HG03139 (cell line): ENCODE results near the gene SLC25A26.

Experiments
- ATAC-seq: cut with Tn5 transposase; IDR thresholded peaks from one replicate; pipeline ENCODE4 v1.9.1; 2021; ENCODE audit not compliant: unreplicated experiment

Gene SLC25A26

DNA sequence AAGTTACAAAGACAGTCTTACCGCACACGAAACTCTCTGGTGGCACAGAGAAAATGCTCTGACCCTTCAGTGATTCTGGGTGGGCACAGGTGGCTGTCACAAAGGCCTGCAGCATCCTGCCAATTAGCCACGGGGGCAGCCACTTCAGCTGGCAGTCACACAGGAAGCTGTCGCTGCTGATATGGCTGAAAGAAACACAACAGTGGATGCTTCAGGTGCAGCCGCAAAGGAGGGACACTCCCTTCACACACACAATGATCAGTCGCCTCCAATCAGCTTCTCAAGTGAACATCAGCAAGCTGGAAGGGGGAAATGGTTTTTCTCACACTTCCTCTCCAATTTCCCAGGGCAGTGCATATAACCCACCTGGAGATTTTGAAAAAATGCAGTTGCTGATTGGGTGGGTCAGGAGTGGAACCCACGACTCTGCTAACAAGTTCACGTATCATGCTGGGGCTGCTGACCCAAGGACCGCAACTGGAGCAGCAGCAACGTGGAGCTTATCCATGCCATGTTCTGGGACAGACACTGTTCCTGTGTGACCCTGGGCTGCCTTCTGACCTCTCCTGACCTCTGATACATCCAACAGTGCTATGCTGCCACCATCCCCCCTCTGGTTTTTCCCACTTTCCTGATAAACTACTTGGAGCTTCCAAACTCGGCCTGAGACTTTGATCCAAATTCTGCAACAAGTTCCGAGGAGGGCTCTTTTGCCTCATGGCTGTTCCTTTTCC is 173.4 kb downstream of the SLC25A26 start:
- ATAC-seq: peak; percentile 82

DNA sequence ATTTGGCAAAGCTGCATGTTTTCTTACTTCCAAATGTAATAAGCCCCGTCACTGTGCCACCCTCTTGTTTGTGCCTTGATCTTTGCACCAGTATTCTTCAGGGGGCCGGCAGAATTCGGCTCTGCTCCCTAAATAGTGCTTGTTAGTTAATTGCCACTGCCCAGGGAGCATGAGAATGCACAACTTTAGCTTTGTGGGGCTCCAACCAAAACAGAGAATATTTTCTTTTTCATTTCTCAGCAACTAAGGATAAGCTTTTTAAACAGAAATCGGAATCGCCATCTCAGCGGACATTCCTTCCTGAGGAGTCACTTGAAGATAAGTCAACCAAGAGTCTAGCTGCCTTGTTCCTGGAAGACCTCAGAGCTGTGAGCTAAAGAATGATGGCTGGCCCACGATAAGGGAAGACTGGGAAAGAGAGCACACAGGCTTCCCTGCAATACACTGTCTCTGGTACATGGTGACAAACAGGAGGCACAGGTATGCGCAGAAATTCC is 174.0 kb downstream of the SLC25A26 start:
- ATAC-seq: no peak

DNA sequence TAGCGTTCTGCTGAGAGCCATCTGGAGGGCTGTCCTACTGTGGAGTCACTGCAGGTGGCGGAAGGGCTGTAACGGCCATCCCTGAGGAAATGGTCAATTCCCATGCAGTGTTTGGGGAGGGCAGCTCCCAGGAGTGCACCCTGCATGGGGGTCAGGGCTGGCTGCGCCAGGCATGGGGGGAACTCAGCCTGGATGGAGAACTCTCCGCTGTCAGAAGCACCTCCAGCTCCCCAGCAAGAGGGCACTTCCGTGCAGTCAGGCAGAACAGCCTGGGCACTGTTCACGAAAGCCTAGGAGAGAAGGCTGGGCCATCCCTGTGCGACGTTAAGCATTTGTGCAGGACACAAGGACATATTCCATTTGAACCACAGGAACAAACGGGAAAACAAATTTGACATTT is 174.8 kb downstream of the SLC25A26 start:
- no peak for ATAC-seq

DNA sequence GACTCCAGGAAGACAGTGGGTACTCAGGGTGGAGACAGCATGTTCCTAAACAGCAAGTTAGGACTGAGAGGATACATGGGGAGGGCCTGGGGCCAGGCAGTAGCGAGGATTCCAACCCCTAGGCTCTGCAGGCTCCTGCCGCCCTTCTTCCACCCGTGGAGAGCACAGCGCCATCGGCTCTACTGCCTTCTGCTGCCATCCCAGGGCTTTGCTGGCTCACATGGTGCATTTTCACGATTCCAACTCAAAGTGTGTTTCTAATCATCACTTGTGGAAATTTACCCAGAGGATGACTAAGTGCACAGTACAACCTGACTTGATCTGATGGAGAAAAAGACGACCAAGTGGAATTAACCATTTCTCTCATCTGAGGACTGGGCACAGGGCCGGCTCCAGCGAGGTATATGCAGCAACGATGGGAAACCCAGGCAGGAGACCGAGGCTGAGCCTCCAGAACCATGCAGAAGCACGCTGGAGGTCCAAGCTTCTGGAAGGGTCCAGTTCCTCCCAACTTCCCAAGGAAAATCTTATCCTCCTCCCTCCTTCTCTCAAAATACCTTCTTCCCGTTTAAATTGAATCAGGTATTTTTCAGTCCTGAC is 175.5 kb downstream of the SLC25A26 start:
- no peak for ATAC-seq

DNA sequence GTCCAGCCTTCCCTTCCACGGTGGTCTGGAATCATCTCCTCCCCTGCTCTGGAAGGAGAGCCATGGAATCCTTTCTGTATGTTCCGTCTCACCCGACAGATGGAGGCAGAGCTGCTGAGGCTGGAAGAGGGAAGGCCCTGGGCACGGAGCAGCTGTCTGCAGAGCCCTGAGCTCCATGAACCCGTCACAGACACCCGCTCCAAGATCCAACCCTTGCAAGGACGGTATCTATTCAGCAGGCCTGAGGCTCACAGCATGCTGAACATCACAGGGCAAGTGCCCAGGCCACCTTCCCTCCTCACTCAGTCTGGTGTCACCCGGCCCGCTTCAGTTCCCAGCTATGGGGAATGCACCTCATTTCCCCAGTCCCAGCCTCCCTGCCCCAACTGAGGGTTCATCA is 176.1 kb downstream of the SLC25A26 start:
- no peak for ATAC-seq

DNA sequence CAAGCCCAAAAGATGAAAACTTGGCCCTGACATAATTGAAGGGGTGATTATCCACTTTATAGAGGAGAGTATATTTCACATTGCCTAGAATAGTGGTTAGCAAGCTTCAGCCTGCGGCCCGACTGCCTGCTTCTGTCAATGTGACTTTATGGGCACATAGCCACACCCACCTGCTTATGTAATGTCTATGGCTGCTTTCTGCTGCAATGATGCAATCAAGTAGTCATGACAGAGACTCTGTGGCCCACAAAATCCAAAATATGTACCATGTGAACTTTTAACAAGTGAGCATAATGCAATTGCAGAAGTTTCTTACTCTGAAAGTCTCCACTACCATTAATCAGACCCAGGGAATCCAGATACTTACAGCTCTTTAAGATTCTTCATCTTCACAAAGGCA is 176.9 kb downstream of the SLC25A26 start:
- no peak for ATAC-seq

DNA sequence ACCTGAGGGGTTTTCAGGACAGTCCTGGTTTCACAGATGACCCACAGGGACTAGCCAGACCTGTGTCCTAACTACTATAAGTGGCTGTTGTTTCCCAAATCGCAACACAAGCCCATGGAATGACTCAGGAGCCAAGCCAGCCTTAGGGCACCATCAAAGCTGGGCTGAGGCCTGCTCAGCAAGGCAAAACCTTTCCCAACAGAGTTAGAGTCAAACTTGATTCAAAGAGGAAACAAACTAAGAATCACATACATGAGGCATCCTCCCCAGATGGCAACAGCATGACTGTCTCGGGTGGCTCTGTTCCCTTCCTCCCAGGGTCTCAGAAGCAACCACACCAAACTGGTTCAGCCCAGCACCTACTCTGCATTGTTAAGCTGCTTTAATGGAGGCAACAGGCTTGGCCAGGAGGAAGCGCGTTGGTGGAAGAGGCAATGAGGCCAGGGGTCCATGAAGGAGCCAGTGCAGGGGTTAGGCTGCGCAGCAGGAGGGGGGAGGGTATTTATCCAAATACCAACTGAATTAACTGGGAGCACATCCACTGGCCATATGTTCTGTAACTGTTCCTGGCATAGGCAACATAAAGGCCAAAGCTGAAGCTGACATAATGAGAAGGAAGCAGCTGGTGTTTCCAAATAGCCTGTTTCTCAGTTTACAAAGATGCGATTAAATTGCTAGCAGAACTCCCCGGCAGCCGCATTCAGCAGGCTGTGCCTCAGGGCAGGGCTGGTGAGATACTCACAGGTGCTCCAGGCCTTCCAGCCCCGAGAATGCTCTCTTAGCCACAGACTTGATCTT is 177.6 kb downstream of the SLC25A26 start:
- no peak for ATAC-seq

DNA sequence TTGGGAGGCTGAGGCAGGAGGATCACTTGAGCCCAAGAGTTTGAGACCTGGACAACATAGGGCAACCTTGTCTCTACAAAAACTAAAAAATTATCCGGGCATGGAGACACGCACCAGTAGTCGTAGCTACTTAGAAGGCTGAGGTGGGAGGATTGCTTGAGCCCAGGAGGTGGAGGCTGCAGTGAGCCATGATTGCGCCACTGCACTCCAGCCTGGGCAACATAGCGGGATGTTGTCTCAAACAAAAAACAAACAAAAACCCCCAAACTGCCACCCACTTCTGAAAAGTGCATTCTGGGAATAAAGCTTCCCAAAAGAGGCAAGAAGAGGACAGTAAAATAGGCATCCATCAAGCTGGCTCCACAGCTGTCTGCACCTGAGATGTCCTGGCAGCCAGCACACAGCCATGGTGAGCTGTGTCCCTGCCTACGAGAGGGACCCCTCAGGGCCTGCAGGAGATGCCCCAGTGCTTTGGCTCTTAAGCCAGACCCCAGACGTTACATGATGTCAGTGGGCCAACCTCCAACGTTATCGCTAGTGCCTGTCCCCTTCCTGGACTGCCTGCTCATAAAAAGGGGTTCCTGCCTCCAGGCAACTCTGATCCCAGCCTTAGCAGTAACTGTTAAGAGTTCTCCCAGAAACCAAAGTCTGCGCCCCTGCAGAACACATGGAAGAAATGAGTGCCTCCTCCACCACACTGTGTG is 178.9 kb downstream of the SLC25A26 start:
- no peak for ATAC-seq

DNA sequence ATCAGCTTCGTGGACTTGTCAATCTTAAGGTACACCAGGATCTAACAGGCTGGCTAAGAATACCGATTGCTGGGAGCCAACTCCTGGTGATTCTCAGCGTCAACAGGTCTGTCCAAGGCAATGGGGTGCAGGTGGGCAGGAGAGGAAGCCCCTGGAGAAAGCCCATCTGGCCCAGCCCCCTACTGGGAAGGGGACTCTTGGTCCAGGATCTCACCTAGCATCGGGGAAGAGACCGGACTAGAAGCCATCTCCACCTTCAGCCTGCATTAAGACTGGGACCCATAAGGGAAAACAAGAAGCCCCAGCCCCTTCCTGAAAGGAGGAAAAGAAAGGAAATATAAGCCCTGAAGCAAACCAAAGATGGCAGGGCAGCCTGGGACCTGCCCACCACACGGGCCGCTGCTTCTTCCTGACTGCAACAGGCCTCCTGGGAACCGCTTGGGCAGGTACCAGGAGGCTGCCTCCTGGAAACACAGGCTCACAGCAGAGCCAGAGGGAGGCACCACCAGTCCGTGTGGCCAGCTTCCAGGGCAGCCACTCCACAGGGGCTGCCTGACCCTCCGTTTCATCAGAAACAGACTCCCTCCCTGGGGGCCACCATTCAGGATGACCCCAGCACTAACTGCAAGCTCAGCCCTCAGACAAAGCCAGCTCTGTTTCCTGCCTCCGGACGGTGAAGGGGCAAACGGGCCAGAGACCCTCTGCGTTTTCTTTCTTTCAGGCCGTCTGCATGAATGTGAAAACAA is 179.8 kb downstream of the SLC25A26 start:
- no peak for ATAC-seq

DNA sequence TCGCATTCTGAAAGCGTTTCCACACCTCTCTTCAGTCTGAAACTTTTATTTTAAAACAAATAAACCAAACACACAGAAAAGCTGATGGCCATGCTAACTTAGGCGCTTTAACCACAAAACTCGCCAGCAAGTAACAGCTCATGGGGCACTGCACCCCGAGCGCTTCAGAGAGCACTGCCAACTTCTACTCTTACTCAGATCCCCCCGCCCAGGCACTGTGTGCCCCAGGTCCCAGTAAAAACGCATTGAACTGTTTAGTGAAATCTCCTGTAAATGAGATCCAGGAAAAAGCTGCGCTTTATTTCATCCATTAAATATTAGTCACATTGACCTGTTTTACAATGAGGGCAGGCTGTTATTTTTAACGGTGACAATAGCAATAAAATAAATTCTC is 180.4 kb downstream of the SLC25A26 start:
- ATAC-seq: no peak

DNA sequence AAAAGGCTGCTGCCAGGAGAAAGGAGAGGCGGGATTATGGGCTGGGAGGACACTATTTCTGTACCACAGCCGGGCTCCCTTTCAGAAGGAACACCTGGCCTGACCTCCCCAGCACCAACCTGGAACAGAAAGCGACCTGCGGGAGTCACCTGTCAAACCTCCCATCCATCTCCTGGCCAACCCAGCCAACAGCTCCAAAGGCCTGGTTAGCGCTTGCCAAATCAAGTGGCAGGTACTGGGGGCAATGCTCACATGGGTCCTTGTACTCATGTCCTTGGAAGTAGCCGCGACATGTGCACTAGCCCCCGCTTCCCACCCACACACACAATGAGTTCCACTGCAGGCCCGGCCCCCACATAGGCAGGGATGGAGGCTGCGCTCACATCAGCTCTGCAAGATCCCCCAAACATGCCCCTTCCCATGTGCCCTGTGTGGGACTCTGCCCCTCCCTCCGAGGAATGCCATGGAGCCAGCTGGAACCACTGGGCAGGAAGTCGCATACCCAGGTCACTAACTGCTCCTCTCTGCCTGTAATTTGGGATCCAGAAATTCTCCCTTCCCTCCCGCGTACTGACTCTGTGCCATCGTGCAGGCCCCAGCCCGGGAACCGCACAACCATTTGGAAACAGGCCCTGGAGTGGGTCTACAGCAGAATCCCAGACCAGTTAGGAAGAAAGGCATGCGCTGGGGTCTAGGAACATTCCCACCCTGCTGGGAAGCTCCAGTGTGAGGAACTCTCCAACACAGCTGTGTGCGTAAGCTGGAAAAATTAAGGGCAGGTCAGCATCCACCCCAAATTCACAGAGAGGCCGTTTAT is 181.1 kb downstream of the SLC25A26 start:
- no peak for ATAC-seq

DNA sequence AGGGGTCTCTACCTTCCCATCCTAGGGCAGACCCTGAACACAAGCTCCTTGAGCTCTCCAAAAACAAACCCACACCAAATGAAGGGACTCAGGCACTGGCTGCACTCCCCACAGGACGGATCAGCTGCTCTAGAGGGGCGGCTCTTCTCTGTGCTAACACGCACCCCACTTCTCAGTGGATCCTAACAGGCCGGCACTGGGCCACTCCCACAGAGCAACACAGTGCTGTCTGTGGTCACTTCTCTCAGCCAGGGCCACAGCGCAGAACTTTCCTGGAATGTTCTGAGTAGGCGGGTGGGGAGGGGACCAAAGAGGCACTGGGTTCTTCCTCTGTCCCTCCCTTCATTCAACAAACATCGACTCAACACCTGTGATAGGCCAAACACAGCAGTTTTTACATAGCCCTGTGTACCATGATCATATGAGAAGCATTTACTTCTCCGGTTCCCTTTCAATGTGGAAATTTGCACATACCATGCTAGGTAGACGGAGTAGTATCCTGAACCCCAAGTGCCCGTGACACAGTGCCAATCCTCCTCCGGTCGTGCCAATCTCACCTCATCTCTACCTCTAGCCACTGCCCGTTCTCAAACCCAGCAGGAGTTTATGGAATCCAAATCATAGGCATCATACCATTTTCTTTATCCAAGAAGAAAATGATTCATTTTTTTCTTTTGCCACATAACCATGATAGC is 181.9 kb downstream of the SLC25A26 start:
- no peak for ATAC-seq

DNA sequence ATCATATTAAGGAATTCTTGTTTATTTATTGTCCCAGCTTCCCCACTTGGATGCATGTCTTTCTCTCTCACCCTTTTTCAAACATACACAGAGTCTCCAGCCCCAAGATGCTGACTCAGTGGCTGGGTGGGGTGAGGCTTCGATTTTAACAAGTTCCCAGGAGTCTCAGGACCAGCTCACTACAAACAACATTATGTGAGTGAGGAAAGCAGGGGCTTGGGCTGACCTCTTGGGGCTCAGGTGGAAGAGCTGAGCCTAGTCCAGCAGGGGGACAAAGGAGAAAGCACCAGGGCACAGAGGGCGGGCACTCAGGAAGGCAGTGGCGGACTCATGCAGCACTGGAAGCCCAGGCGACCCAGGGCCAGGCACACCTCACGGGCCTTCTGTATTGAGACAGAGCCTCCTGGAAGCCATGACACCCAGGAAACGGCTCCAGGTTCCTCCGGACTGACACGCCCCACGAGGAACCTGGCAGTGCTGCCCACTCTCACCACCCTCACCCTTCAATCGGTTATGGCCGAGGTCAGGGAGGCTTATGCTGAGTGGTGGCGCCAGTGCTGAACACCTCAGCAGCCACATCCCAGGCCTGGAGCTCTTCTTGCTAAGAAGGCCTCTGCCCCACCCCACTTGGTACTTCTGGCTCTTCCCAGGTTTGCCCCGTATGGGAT is 182.7 kb downstream of the SLC25A26 start:
- ATAC-seq: no peak

DNA sequence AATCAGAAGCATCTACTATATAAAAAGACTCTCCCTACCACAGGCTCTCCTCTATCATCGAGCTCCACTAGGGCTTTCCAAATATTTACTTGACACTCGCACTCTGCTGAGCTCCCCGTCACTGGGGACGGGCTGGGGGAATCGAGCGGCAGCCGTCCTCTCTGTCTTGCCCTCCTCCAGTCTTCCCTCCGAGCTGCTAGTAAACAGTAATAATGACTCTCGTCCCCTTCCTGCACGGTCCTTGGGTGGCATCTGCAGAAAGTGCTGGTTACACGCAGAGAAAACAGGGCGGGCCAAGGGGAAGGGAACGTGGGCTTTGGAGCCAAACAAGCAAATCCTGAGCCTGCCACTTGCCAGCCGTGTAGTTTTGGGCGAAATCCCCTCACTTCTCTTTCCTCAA is 183.4 kb downstream of the SLC25A26 start:
- no peak for ATAC-seq

DNA sequence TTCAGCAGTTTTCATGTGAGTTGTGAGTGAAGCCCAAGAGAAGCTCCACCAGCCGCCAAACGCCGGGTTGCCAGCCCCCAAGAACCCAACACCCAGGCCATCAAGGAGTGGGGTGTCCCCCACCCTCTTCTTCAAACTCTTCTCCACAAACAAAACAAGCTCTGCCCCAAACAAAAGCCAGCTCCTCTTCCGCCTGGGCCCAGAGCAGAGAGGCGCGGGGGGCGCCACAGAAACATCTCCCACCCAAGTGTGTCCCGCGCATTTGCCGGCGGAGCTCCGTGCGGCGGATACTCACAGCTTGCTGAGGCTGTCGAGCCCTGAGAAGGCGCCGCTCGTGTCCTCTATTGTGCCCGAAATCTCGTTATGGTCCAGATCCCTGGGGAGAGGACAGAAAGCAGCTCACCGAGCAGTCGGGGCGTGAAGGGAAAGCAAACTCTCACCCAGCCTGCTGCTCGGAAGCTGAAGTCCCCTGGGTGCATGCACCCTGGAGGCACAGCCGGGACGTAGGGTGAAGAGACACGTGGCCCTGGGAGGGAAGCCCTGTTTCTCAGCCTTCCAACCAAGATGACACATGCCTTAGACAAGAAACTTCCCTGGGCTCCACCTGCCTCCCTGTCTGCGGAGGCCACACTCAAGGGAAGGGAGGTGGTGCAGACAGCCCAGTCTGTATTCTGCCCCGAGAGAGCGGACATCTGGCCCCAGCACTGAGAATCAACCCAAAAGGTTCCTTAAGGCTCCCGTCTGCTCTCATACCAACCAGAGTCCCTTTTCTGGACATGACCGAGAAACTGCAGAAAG is 184.3 kb downstream of the SLC25A26 start:
- ATAC-seq: no peak

DNA sequence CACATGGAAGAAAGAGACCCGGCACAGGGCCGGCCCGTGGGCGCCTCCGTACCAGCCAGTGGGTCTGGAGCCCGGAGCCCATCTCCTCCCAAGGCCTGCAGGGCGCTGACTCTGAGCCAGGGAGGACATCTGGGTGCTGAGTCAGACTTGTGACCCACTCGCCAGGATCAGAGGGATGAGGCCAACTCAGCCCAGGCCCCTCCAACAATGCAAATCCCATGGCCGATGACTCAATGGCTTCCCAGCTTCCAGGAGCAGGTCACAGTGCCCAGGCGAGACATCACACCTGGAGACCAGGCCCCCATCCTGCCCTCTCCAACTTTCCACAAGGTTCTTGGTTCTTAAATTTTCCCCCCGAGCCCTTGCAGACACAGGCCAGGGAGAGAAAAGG is 184.9 kb downstream of the SLC25A26 start:
- no peak for ATAC-seq

DNA sequence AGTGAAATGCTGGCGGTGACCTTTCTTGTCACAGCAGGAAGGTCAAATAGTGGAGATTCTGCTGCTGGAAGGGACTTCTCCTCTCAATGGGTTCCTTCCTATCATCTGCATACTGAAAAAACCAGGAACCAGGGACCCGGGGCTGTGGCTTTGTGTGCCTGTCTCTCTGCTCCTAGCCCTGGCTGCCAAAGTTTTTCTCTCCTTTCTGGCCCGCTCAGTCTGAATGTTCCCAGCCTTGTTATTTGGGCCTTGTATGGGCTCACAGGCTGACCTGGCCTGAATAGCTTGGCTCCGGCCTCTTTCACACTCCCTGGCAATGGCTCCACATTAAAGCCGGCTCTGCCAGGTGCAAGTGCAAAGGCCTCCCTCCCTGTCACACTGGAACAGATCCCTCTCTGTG is 185.4 kb downstream of the SLC25A26 start:
- no peak for ATAC-seq
